ENCODE results near the gene RCC2.
A peak's percentile ranks its signal among the peaks of the same experiment; 100 is the strongest.

The RCC2 gene

GRCh38 chr1:17440074-17440826 is 773 bp upstream of the RCC2 start:
- peak overlapping the region in 1 of 2 experiments; percentile 71 for H3K27ac ChIP-seq (ENCODE audit: insufficient read depth in 1 of 2, low read depth in 1 of 2, low read length in 2 of 2, poor library complexity in 1 of 2, severe bottlenecking in 2 of 2)
- WGBS (ENCODE audit: insufficient coverage) = 64% methylated on average over 17 of the region's 18 CpGs
- no peak for DNase-seq
- POLR2A ChIA-PET = interaction anchor here (1.0 to 1.5 kb wide), 3 partner anchors 9 to 14 kb away, joined by 3 to 6 read pairs (median 3); no protein-coding TSS in a partner anchor
- peaks cover 2 to 42% (median 37%) of the 10 kb centered on the region in 4 experiments for H3K4me1 ChIP-seq (ENCODE audit: control extremely low read depth in 1 of 4, control insufficient read depth in 4 of 4, insufficient read depth in 4 of 4, low read length in 3 of 4)
- H3K4me3 ChIP-seq (ENCODE audit: control insufficient read depth in 1 of 7, extremely low read depth in 1 of 7, insufficient read depth in 4 of 7, low read depth in 2 of 7, low read length in 6 of 7) = peak overlapping the region; percentile 23 to 83 (median 61)
- H3K27me3 ChIP-seq (replicated peaks in 2 of 5; ENCODE audit: control insufficient read depth in 4 of 5, insufficient read depth in 5 of 5, low read length in 4 of 5) = no peaks in the 10 kb centered on the region
- H3K36me3 ChIP-seq (ENCODE audit: control insufficient read depth in 4 of 4, insufficient read depth in 4 of 4, low read length in 3 of 4) = peaks cover 0 to 17% (median 5%) of the 10 kb centered on the region in 4 experiments
- CTCF ChIA-PET = interaction anchor here (0.5 to 3.4 kb wide), 6 partner anchors 10 to 54 kb away, joined by 3 to 12 read pairs (median 3); no protein-coding TSS in a partner anchor
- no peaks in the 10 kb centered on the region for H3K9me3 ChIP-seq (ENCODE audit: control extremely low read depth in 1 of 5, control insufficient read depth in 4 of 5, insufficient read depth in 2 of 5, low read depth in 1 of 5, low read length in 4 of 5)

GRCh38 chr1:17438318-17439249 is 893 bp downstream of the RCC2 start:
- Histone ChIP-seq H3K4me3 (ENCODE audit: control insufficient read depth in 1 of 7, extremely low read depth in 1 of 7, insufficient read depth in 4 of 7, low read depth in 2 of 7, low read length in 6 of 7) (peak overlapping the region; percentile 77 to 97 (median 87)), H3K4me1 (ENCODE audit: control extremely low read depth in 1 of 4, control insufficient read depth in 4 of 4, insufficient read depth in 4 of 4, low read length in 3 of 4) (peaks cover 2 to 53% (median 46%) of the 10 kb centered on the region in 4 experiments), H3K9me3 (ENCODE audit: control extremely low read depth in 1 of 5, control insufficient read depth in 4 of 5, insufficient read depth in 2 of 5, low read depth in 1 of 5, low read length in 4 of 5) (no peaks in the 10 kb centered on the region), H3K36me3 (ENCODE audit: control insufficient read depth in 4 of 4, insufficient read depth in 4 of 4, low read length in 3 of 4) (peaks cover 0 to 34% (median 19%) of the 10 kb centered on the region in 4 experiments), H3K27me3 (replicated peaks in 2 of 5; ENCODE audit: control insufficient read depth in 4 of 5, insufficient read depth in 5 of 5, low read length in 4 of 5) (no peaks in the 10 kb centered on the region), H3K27ac (ENCODE audit: insufficient read depth in 1 of 2, low read depth in 1 of 2, low read length in 2 of 2, poor library complexity in 1 of 2, severe bottlenecking in 2 of 2) (peak overlapping the region; percentile 91 to 93)
- DNase-seq = peak; percentile 60 to 85 (median 84)
- ChIA-PET CTCF (interaction anchor here (1.5 to 3.4 kb wide), 3 partner anchors 9 to 39 kb away, joined by 3 to 12 read pairs (median 8); no protein-coding TSS in a partner anchor), POLR2A (interaction anchor here (0.6 to 1.0 kb wide), 2 partner anchors 10 to 1564 kb away, joined by 3 read pairs; no protein-coding TSS in a partner anchor)
- WGBS (ENCODE audit: insufficient coverage) = 0% methylated on average over 66 of the region's 78 CpGs

GRCh38 chr1:17437580-17438317 is 1.7 kb downstream of the RCC2 start:
- POLR2A ChIA-PET = interaction anchor here (0.6 kb wide), 1 partner anchor 1563 kb away, joined by 3 read pairs; no protein-coding TSS in a partner anchor

GRCh38 chr1:17437260-17437579 is 2.3 kb downstream of the RCC2 start:
- H3K9me3 ChIP-seq (ENCODE audit: control extremely low read depth in 1 of 5, control insufficient read depth in 4 of 5, insufficient read depth in 2 of 5, low read depth in 1 of 5, low read length in 4 of 5) = no peaks in the 10 kb centered on the region
- H3K4me1 ChIP-seq (ENCODE audit: control extremely low read depth in 1 of 4, control insufficient read depth in 4 of 4, insufficient read depth in 4 of 4, low read length in 3 of 4) = peaks cover 2 to 66% (median 50%) of the 10 kb centered on the region in 4 experiments
- peak overlapping the region; percentile 46 to 80 for H3K27ac ChIP-seq (ENCODE audit: insufficient read depth in 1 of 2, low read depth in 1 of 2, low read length in 2 of 2, poor library complexity in 1 of 2, severe bottlenecking in 2 of 2)
- DNase-seq = no peak
- H3K27me3 ChIP-seq (replicated peaks in 2 of 5; ENCODE audit: control insufficient read depth in 4 of 5, insufficient read depth in 5 of 5, low read length in 4 of 5) = no peaks in the 10 kb centered on the region
- POLR2A ChIA-PET = no interaction called here
- CTCF ChIA-PET = no interaction called here
- peaks cover 0 to 46% (median 28%) of the 10 kb centered on the region in 4 experiments for H3K36me3 ChIP-seq (ENCODE audit: control insufficient read depth in 4 of 4, insufficient read depth in 4 of 4, low read length in 3 of 4)
- 3% methylated on average over 8 of the region's 9 CpGs for WGBS (ENCODE audit: insufficient coverage)
- H3K4me3 ChIP-seq (ENCODE audit: control insufficient read depth in 1 of 7, extremely low read depth in 1 of 7, insufficient read depth in 4 of 7, low read depth in 2 of 7, low read length in 6 of 7) = peak overlapping the region; percentile 34 to 97 (median 85)

More at GRCh38 chr1:17437580-17438317, 1.7 kb downstream of the RCC2 start:
- peak; percentile 36 to 64 (median 61) for DNase-seq
- H3K27ac ChIP-seq (ENCODE audit: insufficient read depth in 1 of 2, low read depth in 1 of 2, low read length in 2 of 2, poor library complexity in 1 of 2, severe bottlenecking in 2 of 2) = peak overlapping the region in 1 of 2 experiments; percentile 93
- H3K9me3 ChIP-seq (ENCODE audit: control extremely low read depth in 1 of 5, control insufficient read depth in 4 of 5, insufficient read depth in 2 of 5, low read depth in 1 of 5, low read length in 4 of 5) = no peaks in the 10 kb centered on the region
- peak overlapping the region; percentile 77 to 97 (median 87) for H3K4me3 ChIP-seq (ENCODE audit: control insufficient read depth in 1 of 7, extremely low read depth in 1 of 7, insufficient read depth in 4 of 7, low read depth in 2 of 7, low read length in 6 of 7)
- CTCF ChIA-PET = no interaction called here
- H3K4me1 ChIP-seq (ENCODE audit: control extremely low read depth in 1 of 4, control insufficient read depth in 4 of 4, insufficient read depth in 4 of 4, low read length in 3 of 4) = peaks cover 2 to 61% (median 46%) of the 10 kb centered on the region in 4 experiments
- peaks cover 0 to 41% (median 24%) of the 10 kb centered on the region in 4 experiments for H3K36me3 ChIP-seq (ENCODE audit: control insufficient read depth in 4 of 4, insufficient read depth in 4 of 4, low read length in 3 of 4)
- H3K27me3 ChIP-seq (replicated peaks in 2 of 5; ENCODE audit: control insufficient read depth in 4 of 5, insufficient read depth in 5 of 5, low read length in 4 of 5) = no peaks in the 10 kb centered on the region
- WGBS (ENCODE audit: insufficient coverage) = 0% methylated on average over 72 of the region's 115 CpGs

- peak overlapping the region; percentile 46 to 80 for H3K27ac ChIP-seq (ENCODE audit: insufficient read depth in 1 of 2, low read depth in 1 of 2, low read length in 2 of 2, poor library complexity in 1 of 2, severe bottlenecking in 2 of 2)
- no peak for DNase-seq
- ChIA-PET CTCF (interaction anchor here (0.7 kb wide), 1 partner anchor 408 kb away, joined by 3 read pairs; no protein-coding TSS in a partner anchor), POLR2A (interaction anchor here (0.6 kb wide), 1 partner anchor 20 kb away, joined by 3 read pairs; no protein-coding TSS in a partner anchor)
- H3K9me3 ChIP-seq (ENCODE audit: control extremely low read depth in 1 of 5, control insufficient read depth in 4 of 5, insufficient read depth in 2 of 5, low read depth in 1 of 5, low read length in 4 of 5) = no peaks in the 10 kb centered on the region
- H3K27me3 ChIP-seq (replicated peaks in 2 of 5; ENCODE audit: control insufficient read depth in 4 of 5, insufficient read depth in 5 of 5, low read length in 4 of 5) = no peaks in the 10 kb centered on the region
- H3K36me3 ChIP-seq (ENCODE audit: control insufficient read depth in 4 of 4, insufficient read depth in 4 of 4, low read length in 3 of 4) = peaks cover 0 to 48% (median 28%) of the 10 kb centered on the region in 4 experiments
- H3K4me3 ChIP-seq (ENCODE audit: control insufficient read depth in 1 of 7, extremely low read depth in 1 of 7, insufficient read depth in 4 of 7, low read depth in 2 of 7, low read length in 6 of 7) = peak overlapping the region in 6 of 7 experiments; percentile 64 to 97 (median 86)
- 70% methylated on average over 13 of the region's 13 CpGs for WGBS (ENCODE audit: insufficient coverage)
- H3K4me1 ChIP-seq (ENCODE audit: control extremely low read depth in 1 of 4, control insufficient read depth in 4 of 4, insufficient read depth in 4 of 4, low read length in 3 of 4) = peaks cover 2 to 71% (median 53%) of the 10 kb centered on the region in 4 experiments
Measured at GRCh38 chr1:17436380-17437174, 2.9 kb downstream of the RCC2 start.

- CTCF ChIA-PET = no interaction called here
- H3K27ac ChIP-seq (ENCODE audit: insufficient read depth in 1 of 2, low read depth in 1 of 2, low read length in 2 of 2, poor library complexity in 1 of 2, severe bottlenecking in 2 of 2) = peak overlapping the region in 1 of 2 experiments; percentile 68
- peaks cover 2 to 66% (median 42%) of the 10 kb centered on the region in 4 experiments for H3K4me1 ChIP-seq (ENCODE audit: control extremely low read depth in 1 of 4, control insufficient read depth in 4 of 4, insufficient read depth in 4 of 4, low read length in 3 of 4)
- POLR2A ChIA-PET = no interaction called here
- peak in 1 of 3 donors; percentile 13 for DNase-seq
- no peaks in the 10 kb centered on the region for H3K27me3 ChIP-seq (replicated peaks in 2 of 5; ENCODE audit: control insufficient read depth in 4 of 5, insufficient read depth in 5 of 5, low read length in 4 of 5)
- peaks cover 2 to 55% (median 35%) of the 10 kb centered on the region in 4 experiments for H3K36me3 ChIP-seq (ENCODE audit: control insufficient read depth in 4 of 4, insufficient read depth in 4 of 4, low read length in 3 of 4)
- 90% methylated on average over 6 of the region's 9 CpGs for WGBS (ENCODE audit: insufficient coverage)
- H3K4me3 ChIP-seq (ENCODE audit: control insufficient read depth in 1 of 7, extremely low read depth in 1 of 7, insufficient read depth in 4 of 7, low read depth in 2 of 7, low read length in 6 of 7) = no peak overlapping the region
- H3K9me3 ChIP-seq (ENCODE audit: control extremely low read depth in 1 of 5, control insufficient read depth in 4 of 5, insufficient read depth in 2 of 5, low read depth in 1 of 5, low read length in 4 of 5) = no peaks in the 10 kb centered on the region
Measured at GRCh38 chr1:17434601-17435000, 4.9 kb downstream of the RCC2 start.

Measured in common myeloid progenitor, CD34-positive (primary cell).